ENCODE data around the gene SLC46A1. TPM values are rescaled to one million over a fixed set of nuclear protein-coding genes. Genes with fewer than 3 reads are reported as not detected.

Gene SLC46A1
- total RNA-seq, 1 donor from 2014 or later, result 3.1 TPM

- intact Hi-C loops (cut with micrococcal nuclease), result no loop called here
Observed at GRCh38 chr17:28363776-28364650, 42.0 kb downstream of the SLC46A1 start.

DNA sequence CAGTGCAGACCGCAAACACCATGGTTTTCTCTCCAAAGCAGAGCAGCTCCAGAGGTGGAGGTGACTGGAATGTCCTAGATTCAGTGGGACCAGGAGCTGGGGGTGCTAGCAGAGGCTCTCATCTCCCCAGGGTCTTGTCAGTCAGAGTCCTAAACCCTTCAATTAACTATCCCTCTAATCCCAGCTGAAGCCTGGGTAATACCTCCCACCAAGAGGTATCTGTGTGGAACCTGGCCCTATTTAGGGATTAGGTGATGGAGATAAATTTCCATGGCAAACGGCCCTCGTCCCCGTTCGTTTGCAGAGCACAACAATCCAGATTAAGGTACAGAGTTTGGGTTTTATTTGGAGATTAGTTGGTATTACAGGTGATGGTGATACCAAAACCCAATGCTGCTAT, 42.8 kb downstream of the SLC46A1 start:
- intact Hi-C loops (cut with micrococcal nuclease), result no loop called here

- intact Hi-C loops (cut with micrococcal nuclease), result loop anchor here (1.0 kb wide), 4 partner anchors 13 to 39 kb away; partner anchors contain the start of genes IFT20, SARM1, TMEM97 and TNFAIP1
Observed at GRCh38 chr17:28357901-28358197, 48.2 kb downstream of the SLC46A1 start.

GRCh38 chr17:28357061-28357900, 48.7 kb downstream of the SLC46A1 start, which contains the start of gene POLDIP2:
POLDIP2 (minus strand) TSS chr17:28357527; CDS start chr17:28357448, 79 bp downstream.
- intact Hi-C loops (cut with micrococcal nuclease), result loop anchor here (1.0 kb wide), 4 partner anchors 14 to 38 kb away; partner anchors contain the start of genes IFT20, SARM1, TMEM97 and TNFAIP1

DNA sequence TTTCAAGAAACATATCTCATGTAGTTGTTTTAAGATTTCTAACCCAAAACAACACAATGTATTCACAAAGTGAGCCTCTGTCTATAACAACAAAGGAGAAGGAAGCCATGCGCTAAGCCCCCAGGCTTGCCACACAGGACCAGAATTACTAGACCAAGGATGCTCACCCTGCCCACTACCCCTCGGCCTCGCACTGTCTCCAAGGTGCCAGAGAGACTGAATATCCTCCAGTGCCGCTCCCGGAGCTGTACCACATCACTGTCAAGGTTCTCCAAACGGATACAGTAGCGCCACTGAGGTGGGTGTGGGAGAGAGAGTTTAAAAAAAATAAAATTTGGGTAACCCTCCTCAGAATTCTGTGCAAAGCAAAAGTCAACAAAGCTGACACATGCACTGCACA, 55.7 kb downstream of the SLC46A1 start:
- intact Hi-C loops (cut with micrococcal nuclease), result no loop called here

- intact Hi-C loops (cut with micrococcal nuclease), result no loop called here
Observed at GRCh38 chr17:28348979-28349378, 57.0 kb downstream of the SLC46A1 start.

- intact Hi-C loops (cut with micrococcal nuclease), result no loop called here
Observed at GRCh38 chr17:28347261-28347891, 58.6 kb downstream of the SLC46A1 start.

- intact Hi-C loops (cut with micrococcal nuclease), result no loop called here
Observed at GRCh38 chr17:28346746-28347246, 59.2 kb downstream of the SLC46A1 start.

DNA sequence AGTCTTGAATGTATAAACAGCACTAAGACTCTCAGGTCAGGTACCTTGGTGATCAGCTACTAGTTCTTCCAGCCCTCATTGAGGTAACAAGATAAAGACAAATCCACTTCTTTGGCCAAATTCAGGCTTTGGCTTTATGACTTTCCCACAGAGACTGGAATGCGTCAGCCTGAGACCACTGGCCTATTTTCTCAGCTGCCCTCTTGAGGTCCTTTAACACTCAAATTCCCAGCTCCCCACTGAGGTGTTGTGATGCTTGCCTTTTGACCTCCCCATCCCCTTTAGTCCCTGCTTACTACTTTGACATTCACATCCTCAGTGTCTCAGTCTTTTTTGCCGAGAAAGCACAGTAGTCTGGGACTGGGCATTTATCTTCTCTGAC, 59.8 kb downstream of the SLC46A1 start:
- intact Hi-C loops (cut with micrococcal nuclease), result no loop called here

GRCh38 chr17:28345419-28346198, 60.4 kb downstream of the SLC46A1 start:
- intact Hi-C loops (cut with micrococcal nuclease), result no loop called here

Other genes with a start within 250 kb of the SLC46A1 start
- 33.3 and 34.4 TPM in 2 replicates for gene TMEM97, start 87.0 kb downstream of the SLC46A1 start, total RNA-seq
- 16.3 and 18.8 TPM in 2 replicates for gene IFT20, start 70.7 kb downstream of the SLC46A1 start, total RNA-seq
- gene TNFAIP1, start 70.5 kb downstream of the SLC46A1 start, total RNA-seq, result 18.7 and 20.3 TPM in 2 replicates
- gene POLDIP2, start 48.7 kb downstream of the SLC46A1 start, total RNA-seq, result 68.0 and 70.2 TPM in 2 replicates
- gene SEBOX, start 41.0 kb downstream of the SLC46A1 start, total RNA-seq, result not detected in 2 replicates
- gene VTN, start 35.9 kb downstream of the SLC46A1 start, total RNA-seq, result 0.23 and 0.45 TPM in 2 replicates
- gene SARM1, start 34.5 kb downstream of the SLC46A1 start, total RNA-seq, result 21.0 and 22.8 TPM in 2 replicates
- gene SLC13A2, start 67.4 kb upstream of the SLC46A1 start, total RNA-seq, result not detected in 2 replicates
- not detected in 2 replicates for gene FOXN1, start 100.1 kb upstream of the SLC46A1 start, total RNA-seq
- 43.5 and 47.8 TPM in 2 replicates for gene UNC119, start 146.4 kb upstream of the SLC46A1 start, total RNA-seq
- gene PIGS, start 165.3 kb upstream of the SLC46A1 start, total RNA-seq, result 59.9 and 66.6 TPM in 2 replicates
- 94.6 and 103 TPM in 2 replicates for gene ALDOC, start 170.7 kb upstream of the SLC46A1 start, total RNA-seq
- 125 and 128 TPM in 2 replicates for gene SPAG5, start 192.8 kb upstream of the SLC46A1 start, total RNA-seq
- gene RSKR, start 208.0 kb upstream of the SLC46A1 start, total RNA-seq, result 27.2 and 31.1 TPM in 2 replicates
- gene BLTP2, start 238.9 kb upstream of the SLC46A1 start, total RNA-seq, result 161 and 163 TPM in 2 replicates